ENCODE data around the gene APOL1.
"Not testable (repeated sequence)": the region's sequence is repeated elsewhere in the genome, so short reads cannot be mapped to it uniquely, and the experiment has no call there.

DNA sequence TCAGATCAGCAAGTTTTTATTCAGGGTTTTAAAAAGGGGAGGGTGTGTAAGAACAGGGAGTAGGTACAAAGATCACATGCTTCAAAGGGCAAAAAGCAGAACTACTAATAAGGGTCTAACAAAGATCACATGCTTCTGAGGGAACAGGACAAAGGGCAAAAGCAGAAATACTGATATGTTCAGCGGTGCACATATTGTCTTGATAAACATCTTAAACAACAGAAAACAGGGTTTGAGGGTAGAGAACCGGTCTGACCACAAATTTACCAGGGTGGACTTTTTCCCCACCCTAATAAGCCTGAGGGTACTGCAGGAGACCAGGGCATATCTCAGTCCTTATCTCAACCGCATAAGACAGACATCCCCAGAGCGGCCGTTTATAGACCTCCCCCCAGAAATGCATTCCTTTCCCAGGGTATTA, 43.4 kb upstream of the APOL1 start:
- TF ChIP-seq JUND (IDR thresholded peaks at IDR 0.05; ENCODE audit: low read depth, low read length); SIX5 (IDR thresholded peaks at IDR 0.05; ENCODE audit: low read depth, low read length, severe bottlenecking); NR2C1 (IDR thresholded peaks at IDR 0.05); EP300 (IDR thresholded peaks at IDR 0.05; ENCODE audit: borderline replicate concordance in 1 of 2, control insufficient read depth in 1 of 2, low read depth in 2 of 2, low read length in 2 of 2); JUNB (IDR thresholded peaks at IDR 0.05); ESRRA (IDR thresholded peaks at IDR 0.05; ENCODE audit: low read length); ZNF274 (IDR thresholded peaks at IDR 0.05; ENCODE audit: insufficient read depth, insufficient read length); MYC (IDR thresholded peaks at IDR 0.05; ENCODE audit: insufficient read depth, insufficient read length, insufficient replicate concordance, low read length, severe bottlenecking); KDM1A (IDR thresholded peaks at IDR 0.05; ENCODE audit: borderline replicate concordance); TCF7 (IDR thresholded peaks at IDR 0.05; ENCODE audit: borderline replicate concordance); ATF7 (IDR thresholded peaks at IDR 0.05; ENCODE audit: low read depth): not testable (repeated sequence)
- TF ChIP-seq, protein P1, sequence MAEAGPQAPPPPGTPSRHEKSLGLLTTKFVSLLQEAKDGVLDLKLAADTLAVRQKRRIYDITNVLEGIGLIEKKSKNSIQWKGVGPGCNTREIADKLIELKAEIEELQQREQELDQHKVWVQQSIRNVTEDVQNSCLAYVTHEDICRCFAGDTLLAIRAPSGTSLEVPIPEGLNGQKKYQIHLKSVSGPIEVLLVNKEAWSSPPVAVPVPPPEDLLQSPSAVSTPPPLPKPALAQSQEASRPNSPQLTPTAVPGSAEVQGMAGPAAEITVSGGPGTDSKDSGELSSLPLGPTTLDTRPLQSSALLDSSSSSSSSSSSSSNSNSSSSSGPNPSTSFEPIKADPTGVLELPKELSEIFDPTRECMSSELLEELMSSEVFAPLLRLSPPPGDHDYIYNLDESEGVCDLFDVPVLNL (IDR thresholded peaks at IDR 0.05; ENCODE audit: low read depth, low read length): not testable (repeated sequence)
- TF ChIP-seq, protein P2, sequence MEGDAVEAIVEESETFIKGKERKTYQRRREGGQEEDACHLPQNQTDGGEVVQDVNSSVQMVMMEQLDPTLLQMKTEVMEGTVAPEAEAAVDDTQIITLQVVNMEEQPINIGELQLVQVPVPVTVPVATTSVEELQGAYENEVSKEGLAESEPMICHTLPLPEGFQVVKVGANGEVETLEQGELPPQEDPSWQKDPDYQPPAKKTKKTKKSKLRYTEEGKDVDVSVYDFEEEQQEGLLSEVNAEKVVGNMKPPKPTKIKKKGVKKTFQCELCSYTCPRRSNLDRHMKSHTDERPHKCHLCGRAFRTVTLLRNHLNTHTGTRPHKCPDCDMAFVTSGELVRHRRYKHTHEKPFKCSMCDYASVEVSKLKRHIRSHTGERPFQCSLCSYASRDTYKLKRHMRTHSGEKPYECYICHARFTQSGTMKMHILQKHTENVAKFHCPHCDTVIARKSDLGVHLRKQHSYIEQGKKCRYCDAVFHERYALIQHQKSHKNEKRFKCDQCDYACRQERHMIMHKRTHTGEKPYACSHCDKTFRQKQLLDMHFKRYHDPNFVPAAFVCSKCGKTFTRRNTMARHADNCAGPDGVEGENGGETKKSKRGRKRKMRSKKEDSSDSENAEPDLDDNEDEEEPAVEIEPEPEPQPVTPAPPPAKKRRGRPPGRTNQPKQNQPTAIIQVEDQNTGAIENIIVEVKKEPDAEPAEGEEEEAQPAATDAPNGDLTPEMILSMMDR (IDR thresholded peaks at IDR 0.05 in 2 of 3, conservative IDR thresholded peaks at IDR 0.05 in 1 of 3; ENCODE audit: control insufficient read depth in 2 of 3, extremely low read depth in 1 of 3, insufficient read depth in 1 of 3, low read depth in 3 of 3, low read length in 3 of 3): not testable (repeated sequence)
- TF ChIP-seq, protein P3, sequence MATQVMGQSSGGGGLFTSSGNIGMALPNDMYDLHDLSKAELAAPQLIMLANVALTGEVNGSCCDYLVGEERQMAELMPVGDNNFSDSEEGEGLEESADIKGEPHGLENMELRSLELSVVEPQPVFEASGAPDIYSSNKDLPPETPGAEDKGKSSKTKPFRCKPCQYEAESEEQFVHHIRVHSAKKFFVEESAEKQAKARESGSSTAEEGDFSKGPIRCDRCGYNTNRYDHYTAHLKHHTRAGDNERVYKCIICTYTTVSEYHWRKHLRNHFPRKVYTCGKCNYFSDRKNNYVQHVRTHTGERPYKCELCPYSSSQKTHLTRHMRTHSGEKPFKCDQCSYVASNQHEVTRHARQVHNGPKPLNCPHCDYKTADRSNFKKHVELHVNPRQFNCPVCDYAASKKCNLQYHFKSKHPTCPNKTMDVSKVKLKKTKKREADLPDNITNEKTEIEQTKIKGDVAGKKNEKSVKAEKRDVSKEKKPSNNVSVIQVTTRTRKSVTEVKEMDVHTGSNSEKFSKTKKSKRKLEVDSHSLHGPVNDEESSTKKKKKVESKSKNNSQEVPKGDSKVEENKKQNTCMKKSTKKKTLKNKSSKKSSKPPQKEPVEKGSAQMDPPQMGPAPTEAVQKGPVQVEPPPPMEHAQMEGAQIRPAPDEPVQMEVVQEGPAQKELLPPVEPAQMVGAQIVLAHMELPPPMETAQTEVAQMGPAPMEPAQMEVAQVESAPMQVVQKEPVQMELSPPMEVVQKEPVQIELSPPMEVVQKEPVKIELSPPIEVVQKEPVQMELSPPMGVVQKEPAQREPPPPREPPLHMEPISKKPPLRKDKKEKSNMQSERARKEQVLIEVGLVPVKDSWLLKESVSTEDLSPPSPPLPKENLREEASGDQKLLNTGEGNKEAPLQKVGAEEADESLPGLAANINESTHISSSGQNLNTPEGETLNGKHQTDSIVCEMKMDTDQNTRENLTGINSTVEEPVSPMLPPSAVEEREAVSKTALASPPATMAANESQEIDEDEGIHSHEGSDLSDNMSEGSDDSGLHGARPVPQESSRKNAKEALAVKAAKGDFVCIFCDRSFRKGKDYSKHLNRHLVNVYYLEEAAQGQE (IDR thresholded peaks at IDR 0.05; ENCODE audit: low read depth, low read length): not testable (repeated sequence)
